Erythroblast (primary cell): Measurements from ENCODE around the gene RAB11FIP5.

Source experiments
- GATA1 ChIP-seq: IDR thresholded peaks from 2 replicates; pipeline ENCODE4 v1.6.1; 2011; ENCODE audit warnings: low read depth, mild to moderate bottlenecking, control low read depth, low read length, moderate library complexity
- POLR2A ChIP-seq: IDR thresholded peaks from 2 replicates; pipeline ENCODE4 v1.6.1; 2011; ENCODE audit warnings: mild to moderate bottlenecking, low read length

DNA sequence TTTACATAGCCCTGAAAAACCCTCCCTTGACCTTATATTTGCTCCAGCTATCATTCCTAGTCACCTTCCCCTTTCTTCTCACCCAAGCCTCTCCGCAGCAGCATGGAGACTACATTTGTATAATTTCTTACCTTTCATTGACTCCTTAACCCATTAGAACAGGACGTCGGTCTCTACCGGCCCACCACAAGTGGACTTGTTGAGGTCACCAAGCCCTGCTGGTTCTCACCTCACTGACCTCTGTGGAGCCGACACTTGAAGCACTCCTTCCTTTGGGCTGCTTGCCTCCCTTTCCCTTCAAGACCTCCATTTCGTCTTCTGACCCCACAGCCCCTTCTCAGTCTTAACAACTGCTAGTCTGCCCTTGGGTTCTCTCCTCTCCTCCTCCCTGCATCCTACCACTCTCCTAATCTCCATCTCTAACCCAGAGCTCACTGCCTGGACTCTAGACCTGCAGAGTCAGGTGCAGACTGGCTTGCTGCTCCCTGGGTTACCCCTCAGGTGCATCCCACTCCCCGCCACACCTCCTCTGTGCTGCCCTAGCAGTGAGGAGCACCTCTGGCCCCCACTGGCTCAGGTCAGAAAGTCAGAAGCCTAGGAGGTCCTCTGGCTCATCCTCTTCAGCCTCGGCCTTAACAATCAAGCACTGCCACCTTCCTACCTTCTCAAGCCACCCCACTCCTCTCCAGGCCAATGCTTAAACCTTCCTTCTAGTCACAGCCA is 35.9 kb downstream of the RAB11FIP5 start:
- TF ChIP-seq POLR2A (no peak), GATA1 (no peak)
